Uterus (tissue), 2 donors: ENCODE data around the gene ETHE1.

Source experiments
- CTCF ChIP-seq, 4 experiments: fragments of 200-600 bp in 2 of 4; fragments of 450-650 bp in 2 of 4; sonication (generic) in 2 of 4; IDR thresholded peaks; one replicate each; pipeline ENCODE4 v1.5.1; 2016 to 2019; ENCODE audit warnings: antibody characterized with exemption in 4 of 4, mild to moderate bottlenecking in 2 of 4, moderate library complexity in 1 of 4
- POLR2A ChIP-seq, 2 donors: fragments of 450-650 bp; IDR thresholded peaks; one replicate each; pipeline ENCODE4 v1.6.1; 2016; ENCODE audit warnings: antibody characterized with exemption in 2 of 2, mild to moderate bottlenecking in 1 of 2, moderate library complexity in 1 of 2

DNA sequence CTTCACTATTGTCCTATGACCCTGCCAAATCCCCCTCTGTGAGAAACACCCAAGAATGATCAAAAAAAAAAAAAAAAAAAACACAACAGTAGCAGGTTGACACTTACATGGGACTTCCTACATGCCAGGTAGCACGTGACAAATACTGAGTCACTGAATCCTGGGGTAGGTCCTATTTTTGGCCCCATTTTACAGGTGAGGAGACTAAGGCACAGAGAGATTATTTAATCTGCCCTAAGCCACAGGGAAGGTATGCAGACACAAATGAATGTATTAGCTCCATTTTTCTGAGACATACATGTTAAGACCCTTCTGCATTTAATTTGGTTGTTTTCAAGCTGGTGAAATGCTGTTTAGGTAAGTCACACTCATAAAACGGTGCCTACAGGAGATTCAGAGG is 21.7 kb upstream of the ETHE1 start:
- TF ChIP-seq CTCF (IDR thresholded peaks at IDR 0.05) (no peak), POLR2A (IDR thresholded peaks at IDR 0.05) (no peak)
